SK-N-MC (cell line): ENCODE data around the gene SMAD7.

ENCODE experiments used
- EZH2 ChIP-seq: fragments of 200-600 bp; sonication (generic); IDR thresholded peaks from one replicate; pipeline ENCODE4 v1.6.1; 2017; ENCODE audit warnings: antibody characterized with exemption
- FOXP2 ChIP-seq: optimal IDR thresholded peaks from 2 replicates; pipeline ENCODE3; 2011; ENCODE audit warnings: mild to moderate bottlenecking, moderate library complexity; ENCODE audit not compliant: insufficient read depth; ENCODE audit errors: extremely low read length, control extremely low read depth
- POLR2AphosphoS5 ChIP-seq: IDR thresholded peaks from 2 replicates; pipeline ENCODE4 v1.6.1; 2012; ENCODE audit warnings: mild to moderate bottlenecking, low read depth, low read length, borderline replicate concordance

- TF ChIP-seq POLR2AphosphoS5 = no peak
- TF ChIP-seq EZH2 = no peak
- no peak for TF ChIP-seq FOXP2
These were observed 3.7 kb downstream of the SMAD7 start for GRCh38 chr18:48947092-48947491.
